CD4-positive, alpha-beta T cell treated with Interleukin-1 beta for 1 hour (primary cell): ENCODE measurements around the gene RBM7.

Experiments used
- DNase-seq, 2 donors: peaks; one replicate each; pipeline ENCODE4 v3.0.0-alpha.2; 2020 to 2022

The RBM7 gene

DNA sequence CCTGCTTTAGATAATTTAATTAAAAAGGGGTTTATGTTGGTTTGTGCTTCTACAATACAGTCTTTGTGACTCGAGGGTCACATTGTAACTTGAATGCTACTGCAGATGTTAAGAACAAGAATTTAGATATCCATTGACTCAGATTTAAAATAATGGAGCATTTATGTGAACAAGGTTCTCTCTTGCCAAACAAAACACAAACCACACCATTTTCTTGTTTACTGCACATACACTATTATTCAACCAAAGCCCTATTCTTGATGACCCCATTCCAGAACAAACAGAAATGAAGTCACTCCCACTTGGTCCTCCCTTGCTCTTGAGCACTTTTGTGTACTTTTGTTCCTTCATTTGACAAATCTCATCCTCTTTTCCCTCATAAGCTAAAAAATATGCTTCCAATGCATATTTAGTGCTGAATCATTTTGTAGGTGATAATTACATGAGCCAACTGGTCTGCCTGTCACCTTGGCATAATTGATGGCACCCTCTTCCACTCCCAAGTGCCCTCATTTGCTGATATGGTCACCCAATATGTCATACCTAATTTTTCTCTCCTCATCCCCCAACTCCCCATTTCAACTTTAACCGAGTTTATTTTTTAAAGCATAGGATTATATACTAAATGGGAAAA is 3.0 kb upstream of the RBM7 start:
- DNase-seq: no peak

DNA sequence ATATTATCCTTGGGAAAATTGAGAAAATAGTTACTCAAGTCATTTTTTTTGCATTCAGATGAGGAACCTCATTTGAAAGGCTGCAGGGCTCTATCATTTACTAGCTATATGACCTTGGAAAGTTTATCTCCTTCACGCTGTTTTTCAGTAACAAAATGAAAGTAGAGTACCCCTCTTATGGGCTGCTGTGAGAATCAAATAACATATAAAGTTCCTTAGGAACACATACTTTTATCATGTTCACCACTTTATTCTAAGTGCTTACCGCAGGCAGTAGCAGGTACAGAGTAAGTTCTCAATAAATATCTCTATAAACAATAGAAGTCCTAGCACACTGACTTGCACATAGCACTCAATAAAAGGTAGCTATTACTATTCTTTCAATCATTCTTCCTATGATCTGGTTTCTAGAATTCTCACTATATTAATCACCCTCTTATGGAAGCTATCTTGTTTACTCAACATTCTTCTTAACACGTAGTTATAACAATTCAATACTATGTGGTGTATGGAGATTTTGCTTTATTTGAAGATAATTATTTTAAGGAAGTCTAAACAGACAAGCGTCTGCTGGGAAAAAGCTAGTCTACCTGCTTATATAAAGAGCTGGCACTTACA is 2.1 kb upstream of the RBM7 start:
- DNase-seq: no peak

DNA sequence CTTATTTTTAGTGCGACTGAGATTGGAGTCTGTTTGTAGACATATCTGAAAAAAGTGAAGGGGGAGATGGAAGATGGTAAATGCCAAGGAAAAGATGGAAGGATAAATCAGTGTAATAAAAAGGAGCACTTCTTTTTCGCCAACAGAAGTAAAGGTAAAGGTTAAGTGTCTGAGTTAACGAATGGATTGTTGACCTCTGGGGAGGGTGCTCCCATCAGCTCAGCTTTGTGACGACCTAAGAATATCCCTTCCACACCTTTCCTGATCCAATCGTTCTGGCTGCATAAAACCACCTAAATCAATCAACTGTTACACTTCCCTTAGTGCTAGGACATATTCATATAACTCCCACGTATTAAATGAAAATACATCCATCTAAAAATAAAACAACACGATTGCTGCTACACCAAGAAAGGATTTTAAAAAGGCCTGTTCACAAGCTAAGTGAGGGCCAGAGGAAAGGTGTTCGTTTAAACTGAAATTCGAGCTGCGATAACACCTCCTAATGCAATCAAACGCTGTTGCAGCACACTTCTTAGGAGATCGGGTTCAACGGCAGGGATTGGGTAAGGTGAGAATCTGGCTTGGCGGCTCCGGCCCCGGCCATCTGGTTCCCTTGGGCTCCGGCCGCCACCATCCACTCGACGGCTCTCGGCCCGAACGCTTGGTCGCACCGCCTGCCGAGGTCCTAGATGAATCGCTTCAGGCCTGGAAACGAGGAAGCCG is 813 bp upstream of the RBM7 start:
- DNase-seq: no peak

DNA sequence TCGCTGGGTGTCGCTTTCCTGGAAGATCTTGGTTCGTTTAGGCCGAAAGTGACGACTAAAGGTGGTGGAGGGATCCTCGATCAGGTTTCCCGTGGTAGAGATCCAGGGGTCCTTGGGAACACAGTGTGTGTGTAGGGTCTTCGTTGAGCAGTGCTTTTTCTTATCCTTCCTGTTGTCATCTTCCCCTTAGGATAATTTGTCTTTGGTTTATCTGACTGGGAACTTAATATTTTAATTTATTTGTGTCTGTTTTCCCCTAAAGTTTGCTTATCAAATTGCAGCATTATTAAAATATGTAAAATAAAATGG is 403 bp downstream of the RBM7 start:
- no peak for DNase-seq

DNA sequence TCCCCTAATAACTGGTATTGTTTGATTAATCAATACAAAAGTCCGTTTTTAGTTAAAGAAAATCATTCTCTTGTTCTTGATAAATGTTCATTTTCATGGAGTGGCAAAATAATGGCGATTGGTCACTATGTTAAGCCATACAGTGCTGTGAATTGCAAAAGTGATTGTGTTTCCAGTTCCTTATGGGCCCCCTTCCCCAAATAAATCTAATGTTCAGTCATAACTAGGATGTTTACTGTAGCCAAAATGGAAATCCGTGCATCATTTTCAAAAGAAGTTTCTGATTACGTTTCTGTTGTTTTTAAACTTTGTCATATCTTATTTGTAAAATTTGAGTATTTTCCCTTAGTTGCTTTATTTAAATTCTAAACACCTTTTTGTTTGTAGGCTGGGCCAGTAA is 845 bp downstream of the RBM7 start:
- DNase-seq: peak in 1 of 2 donors; percentile 5

DNA sequence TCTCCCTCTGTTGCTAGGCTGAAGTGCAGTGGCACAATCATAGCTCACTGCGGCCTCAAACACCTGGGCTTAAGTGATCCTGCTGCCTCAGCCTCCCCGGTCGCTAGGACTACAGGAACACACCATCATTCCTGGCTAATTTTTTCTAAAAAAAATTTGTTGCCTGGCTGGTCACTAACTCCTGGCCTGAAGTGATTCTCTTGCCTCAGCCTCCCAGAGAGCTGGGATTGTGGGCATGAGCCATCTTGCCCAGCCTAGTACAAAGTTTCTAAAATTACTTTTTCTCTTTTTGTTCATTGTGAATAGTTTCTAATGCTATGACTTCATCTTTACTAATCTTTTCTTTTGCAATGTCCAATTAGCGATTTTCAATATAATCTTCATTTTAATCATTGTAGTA is 12.5 kb downstream of the RBM7 start:
- DNase-seq: no peak

DNA sequence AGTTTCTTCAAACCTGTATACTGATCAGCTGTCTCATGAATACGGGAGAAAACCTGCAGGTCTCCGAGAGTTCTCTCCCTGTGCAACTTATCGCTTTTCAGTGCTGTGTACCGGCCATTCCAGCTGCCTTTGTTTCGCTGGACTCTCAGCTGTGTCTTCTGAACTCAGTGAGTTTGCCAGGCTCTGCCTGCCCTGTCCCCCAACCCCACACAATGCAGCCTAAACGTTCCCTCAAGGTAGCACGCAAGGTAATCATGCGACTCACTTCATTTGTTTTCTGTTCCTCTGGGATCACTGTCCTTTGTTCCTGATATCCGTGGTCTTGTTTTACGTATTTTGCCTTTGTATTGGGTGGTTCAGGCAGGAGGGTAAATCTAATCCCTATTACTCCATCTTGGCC is 13.5 kb downstream of the RBM7 start:
- DNase-seq: no peak

DNA sequence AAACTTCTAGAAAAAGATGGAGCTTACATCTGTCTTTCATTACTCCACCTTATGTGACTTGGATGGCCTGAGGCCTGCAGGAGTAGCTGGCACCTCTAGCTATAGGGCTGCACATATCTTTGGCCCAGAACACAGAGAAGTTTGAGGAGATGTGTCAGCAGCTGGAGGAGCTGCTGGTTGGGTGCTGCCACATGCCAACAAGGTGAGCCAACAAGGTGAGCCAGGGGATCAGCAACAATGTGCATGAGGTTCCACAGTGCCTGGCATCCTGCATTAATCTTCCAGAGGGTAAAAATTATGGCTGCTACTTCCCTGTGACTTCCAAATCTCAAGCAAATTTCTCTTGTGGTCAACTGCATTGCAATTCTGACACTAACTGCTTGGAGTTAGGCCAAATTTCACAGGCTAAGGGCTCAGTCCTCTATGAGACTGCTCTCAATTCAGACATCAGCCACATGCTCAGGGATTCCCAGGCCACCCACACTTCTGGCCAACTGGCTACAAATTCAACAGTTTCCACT is 16.0 kb downstream of the RBM7 start:
- DNase-seq: no peak

DNA sequence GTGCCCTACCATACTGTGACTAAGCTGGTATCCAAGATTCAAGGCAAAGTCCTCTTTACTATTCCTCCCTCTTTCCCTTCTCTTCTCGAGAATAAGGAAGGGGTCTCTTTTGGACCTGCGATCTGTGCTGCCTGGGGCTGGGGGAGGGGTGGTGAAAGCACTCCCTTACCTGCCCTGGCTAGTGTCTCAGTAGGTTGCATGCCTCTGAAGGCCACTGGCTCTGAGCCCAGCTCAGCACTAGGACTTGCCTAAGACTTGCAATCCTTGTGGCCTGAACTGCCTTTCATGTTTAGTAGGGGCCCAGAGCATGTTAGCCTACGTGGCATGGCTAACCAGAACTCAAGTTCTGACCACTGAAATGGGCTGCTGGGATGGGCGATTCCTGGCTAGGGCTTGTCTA is 25.8 kb downstream of the RBM7 start:
- no peak for DNase-seq

DNA sequence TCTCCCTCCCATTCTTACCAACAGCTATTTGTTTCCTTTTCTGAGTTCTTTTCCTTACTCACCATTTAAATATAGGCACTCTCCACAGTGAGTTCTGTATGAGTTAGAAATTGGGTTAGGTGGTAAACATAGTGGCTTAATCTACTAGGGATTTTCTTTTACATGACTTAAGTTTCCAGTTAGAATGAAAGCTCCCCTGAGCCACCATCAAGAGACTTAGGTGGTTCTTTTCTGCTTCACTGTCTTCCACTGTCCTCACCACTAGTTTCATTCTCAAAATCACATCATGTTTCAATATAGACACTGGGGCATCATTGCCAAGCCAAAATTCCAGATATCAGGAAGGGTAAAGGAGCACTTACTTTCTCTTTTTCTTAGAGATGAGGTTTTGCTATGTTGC is 29.8 kb downstream of the RBM7 start:
- DNase-seq: no peak

DNA sequence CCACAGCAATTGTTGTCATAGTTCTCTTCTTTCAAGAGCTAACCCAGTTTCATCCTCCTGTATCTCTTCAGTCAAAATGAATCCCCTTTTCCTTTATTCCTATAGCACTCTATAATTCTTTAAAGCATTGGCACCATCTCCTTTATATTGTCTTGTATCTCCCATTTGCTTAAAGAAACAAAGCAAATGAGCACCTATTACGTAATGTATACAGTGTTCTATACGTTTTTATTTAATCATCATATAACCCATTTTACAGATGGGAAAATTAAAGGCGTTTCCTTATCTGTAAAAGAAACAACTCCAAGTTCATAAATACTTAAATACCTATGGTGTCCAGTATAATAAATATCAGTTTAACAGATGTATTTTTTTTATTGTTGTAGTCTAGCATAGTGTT is 32.4 kb downstream of the RBM7 start:
- no peak for DNase-seq

DNA sequence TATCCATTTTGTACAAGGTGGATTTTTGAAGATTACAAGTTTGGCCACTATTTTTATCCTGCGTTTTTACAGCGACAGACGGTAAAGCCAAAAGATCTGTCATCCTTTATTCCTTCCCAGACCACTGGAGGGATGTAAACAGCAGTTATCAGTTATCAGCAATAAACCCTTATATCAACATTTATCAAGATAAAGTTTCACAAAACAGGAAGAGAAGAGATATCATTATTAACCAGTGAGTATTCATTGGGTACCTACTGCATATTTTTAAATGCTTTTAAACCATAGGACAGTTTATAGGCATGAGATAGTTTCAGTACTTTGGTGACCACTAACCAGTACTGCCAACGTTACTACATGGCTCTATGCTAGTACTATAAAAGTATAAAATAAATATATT is 32.9 kb downstream of the RBM7 start:
- DNase-seq: no peak

DNA sequence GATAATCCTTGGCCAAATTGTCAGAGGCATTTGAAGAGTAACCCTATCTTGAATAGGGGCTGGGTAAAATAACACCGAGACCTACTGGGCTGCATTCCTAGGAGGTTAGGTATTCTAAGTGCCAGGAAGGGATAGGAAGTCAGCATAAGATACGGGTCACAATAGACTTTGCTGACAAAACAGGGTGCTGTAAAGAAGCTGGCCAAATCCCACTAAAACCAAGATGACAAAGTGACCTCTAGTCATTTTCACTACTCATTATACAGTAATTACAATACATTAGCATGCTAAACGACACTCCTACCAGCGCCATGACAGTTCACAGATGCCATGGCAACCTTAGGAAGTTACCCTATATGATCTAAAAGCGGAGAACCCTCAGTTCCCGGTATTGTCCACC is 37.8 kb downstream of the RBM7 start:
- DNase-seq: no peak

DNA sequence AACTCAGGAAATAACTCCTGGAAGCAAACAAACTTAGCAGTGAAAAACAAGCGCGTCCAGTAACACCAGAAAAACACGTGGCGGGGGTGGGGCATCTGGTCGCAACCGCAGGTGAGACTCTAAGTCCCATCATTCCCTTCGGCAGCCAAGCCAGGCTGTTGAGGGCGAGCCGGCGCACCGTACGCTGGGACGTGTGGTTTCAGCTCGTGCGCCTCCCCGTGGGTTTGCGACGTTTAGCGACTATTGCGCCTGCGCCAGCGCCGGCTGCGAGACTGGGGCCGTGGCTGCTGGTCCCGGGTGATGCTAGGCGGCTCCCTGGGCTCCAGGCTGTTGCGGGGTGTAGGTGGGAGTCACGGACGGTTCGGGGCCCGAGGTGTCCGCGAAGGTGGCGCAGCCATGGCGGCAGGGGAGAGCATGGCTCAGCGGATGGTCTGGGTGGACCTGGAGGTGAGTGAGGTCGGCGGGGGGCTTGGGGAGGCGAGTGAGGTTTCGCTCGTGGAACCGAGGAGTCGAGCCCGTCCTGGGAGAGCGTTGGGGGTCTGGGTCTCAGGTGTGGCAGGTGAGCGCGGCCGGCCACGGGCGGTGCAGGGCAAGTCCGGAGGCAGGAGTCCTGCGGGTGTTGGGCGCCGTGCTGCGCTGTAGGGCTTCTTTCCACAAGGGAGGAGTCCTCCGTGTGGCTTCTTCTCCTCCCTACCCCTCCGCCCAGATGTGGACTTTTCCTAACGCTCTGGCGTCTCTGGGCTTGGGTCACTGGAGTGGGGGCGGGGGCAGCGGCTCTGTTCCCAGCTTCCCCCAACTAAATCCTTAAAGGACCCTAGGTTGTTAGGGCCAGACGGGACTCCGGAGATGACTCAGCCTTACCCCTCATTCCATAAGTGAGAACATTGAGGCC is 39.0 kb downstream of the RBM7 start, which contains the start of gene REXO2:
REXO2 (plus strand) TSS at position 239 of the 892 bp plus-strand sequence; CDS start at position 301, 62 bp downstream.
- peak; percentile 94 to 95 for DNase-seq

DNA sequence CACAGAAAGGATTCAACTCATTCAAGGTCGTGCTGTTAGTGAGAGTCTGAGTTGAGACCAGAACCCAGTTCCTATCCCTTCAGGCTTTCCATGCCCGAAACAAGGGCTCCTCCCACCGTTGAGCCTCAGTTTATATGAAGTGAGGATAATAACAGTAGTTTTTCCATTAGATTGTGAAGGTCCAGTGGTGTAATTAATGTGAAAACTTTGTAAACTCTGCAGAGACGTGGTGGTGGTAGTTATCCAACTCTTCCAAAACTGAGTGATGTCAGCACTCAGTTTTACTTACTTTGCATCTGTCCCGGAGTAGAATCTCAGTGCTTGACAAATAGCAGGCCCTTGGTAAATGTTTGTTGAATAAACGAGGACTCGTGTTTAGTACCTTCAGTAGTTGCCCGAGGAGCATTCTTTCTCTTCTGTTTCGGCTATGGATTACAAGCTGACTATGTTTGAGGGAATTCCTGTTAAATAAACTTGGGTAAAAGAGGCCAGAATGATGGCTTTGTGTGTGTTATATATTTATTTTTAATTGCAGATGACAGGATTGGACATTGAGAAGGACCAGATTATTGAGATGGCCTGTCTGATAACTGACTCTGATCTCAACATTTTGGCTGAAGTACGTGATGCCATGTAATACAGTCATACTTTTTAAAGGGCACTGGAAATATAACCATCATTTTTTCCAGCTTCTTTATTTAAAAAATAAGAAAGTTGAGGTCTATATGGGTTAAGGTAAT is 39.8 kb downstream of the RBM7 start:
- DNase-seq: no peak

DNA sequence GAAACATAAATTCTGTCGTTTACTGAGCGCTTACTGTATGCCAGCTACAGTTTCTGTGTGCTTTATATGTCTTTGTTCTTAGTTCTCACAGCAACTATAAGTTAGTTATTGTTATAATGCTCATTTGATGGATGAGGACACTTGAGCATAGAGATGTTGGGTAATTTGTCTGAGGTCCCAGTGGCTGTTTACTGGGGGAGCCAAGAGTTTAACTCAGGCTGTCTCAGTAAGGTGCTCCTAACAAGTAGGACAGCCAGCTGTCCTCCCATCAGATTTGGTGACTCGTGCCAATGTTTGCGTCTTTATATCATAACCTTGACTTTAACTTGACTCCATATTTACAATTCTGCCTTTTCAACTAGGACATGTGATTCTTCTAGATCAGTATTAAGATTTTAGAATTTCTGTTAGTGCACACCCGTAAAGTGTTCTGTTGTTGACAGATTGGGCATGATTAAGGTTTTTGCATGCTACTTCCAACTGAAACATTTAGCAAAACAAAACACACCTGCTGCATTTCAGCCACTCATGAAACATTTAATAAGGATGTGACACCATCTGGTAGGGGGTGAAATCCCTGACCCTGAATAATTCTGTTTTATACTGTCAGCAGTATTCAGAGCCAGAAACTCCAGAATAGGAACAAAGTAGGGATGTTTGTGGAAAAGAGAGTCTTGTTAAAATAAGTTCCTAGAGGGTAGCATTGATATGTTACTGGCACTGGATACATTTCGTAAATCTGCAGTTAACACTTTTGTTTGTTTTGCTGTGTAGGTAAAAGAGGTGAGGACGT is 40.7 kb downstream of the RBM7 start:
- no peak for DNase-seq

DNA sequence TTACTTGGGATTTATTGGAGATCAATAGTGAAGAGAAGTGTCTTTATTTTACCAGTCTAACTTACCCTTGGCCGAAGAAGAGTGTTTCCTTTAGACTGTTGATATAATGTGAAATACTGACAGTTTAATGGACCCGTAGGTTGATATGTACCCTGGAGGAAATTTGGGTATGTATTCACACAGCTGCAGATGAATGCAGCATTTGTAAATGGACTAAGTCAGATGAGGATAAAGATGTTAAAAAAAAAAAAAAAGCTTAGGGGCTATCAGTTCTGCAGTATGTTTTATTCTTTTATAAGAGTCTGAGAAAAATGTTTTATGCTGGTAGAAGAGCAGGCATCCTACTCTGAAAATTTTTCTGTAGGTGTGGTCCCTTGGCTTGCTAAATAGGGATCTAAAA is 41.5 kb downstream of the RBM7 start:
- DNase-seq: no peak

DNA sequence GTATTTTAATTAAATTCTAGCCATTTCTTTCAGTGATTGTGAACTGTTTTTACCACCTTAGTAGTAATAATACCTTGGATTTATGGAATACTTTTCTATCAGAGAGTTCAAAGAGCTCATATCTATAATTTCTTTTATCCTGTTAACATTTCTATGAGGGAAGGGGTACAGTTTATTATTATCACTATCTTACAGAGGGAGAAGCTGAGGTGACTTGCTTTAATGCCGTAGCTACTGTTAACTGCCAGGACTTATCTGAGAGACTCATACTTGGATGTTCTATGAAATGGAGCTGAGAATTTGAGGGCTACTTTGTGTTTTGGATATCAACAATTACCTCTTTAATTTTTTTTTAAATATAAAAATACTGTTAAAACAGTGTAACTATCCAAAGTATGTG is 42.1 kb downstream of the RBM7 start:
- DNase-seq: no peak

DNA sequence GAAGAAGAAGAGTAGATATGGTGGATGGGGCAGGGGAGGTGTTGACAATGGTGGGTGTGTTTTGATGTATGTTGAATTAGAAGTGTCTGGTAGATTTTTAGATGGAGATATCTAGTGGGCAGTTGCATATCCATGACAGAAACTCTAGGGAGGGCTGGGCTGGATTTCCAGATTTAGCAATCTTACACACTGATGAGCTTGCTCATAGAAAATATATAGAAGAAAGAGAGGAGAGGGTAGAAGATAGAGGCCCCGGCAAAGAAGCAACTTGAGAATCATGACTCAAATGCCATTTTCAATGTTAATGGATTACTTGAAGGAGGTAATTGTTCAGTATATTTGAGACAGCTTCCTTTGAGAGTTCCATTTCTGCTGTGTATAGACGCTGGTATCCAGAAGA is 47.0 kb downstream of the RBM7 start:
- DNase-seq: no peak

DNA sequence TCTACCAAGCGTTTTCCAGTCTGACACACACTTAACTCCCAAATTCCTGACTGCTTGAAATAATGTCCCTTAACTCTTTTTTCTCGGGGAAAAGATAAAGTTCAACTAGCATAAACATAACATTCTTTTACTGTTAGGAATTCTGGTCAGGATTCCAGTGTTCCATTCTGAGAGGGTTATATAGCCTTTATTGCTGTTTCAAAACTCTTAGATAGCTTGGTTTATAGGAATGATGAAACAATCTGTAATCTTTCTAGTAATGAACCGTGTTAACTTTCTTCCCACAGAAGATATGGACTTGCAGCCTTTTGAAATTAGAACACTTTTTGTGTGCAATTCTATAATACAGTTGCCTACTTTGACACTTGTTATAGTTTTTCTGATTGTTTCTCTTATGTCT is 47.4 kb downstream of the RBM7 start:
- DNase-seq: no peak

DNA sequence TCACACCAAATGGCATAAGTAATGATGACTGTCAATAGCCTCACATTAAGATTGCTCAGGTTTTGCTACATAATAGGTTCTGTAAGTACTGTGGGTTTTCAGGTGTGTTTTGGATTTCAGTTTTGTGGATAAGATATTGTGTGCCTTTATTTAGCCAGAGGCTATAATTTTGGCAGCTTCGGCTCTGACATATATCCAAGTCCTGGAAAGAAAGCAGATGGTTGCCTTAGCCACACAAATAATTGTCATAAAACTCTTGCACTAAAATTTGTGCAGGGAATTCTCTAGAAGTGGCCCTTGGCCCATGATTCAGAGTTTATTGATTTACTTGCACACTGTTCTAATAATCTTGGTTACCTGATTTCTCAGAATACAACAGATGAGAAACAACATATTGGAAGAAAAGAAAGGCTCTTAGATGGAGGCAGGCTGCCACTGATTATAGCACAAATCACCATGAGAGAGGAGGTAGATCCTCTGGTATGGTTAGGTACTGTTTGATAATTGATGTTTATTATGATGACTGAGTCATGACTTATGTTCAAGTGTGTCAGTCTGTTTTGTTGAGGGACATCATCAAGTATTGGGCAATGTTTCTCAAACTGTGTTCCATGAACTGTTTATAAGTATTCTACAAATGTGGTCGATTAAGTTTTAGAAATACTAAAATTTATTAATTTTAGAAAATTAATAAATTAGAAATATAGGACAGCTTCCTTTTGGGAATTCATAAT is 48.5 kb downstream of the RBM7 start:
- DNase-seq: no peak
